ENCODE results near the gene HHAT. TPM values are rescaled to one million over a fixed set of nuclear protein-coding genes. Genes with fewer than 3 reads are reported as not detected.

Gene HHAT
- total and polyA plus RNA-seq, 2 of the 13 experiments (the other 11 are each of a cell fraction or from before 2014, with no cell fraction given) = 2.6 to 4.9 TPM

GRCh38 chr1:210332233-210332632 lies 3.5 kb downstream of the HHAT start (continued):
- no peak for TF ChIP-seq ZFP36L1 (CRISPR knock-in tag; IDR thresholded peaks at IDR 0.05)
- TF ChIP-seq MEIS2 (CRISPR knock-in tag; IDR thresholded peaks at IDR 0.05) = no peak
- TF ChIP-seq ZNF510 (CRISPR knock-in tag; IDR thresholded peaks at IDR 0.05; ENCODE audit: low read depth) = no peak

- no peaks in the 10 kb centered on the region for H3K79me2 ChIP-seq (ENCODE audit: insufficient read depth, low read length)
- H3K4me1 ChIP-seq (ENCODE audit: insufficient read depth, low read length) = peaks cover 19% of the 10 kb centered on the region
- in situ Hi-C loops (cut with HindIII; ENCODE audit: extremely low pct_ligation_motif_present, low pct_unique_long_range_greater_than_20kb) = no loop called here
- H3K9ac ChIP-seq (ENCODE audit: insufficient read depth, low read depth, low read length) = no peak overlapping the region
- no peak for ATAC-seq
- FAIRE-seq = no peak
- BruUV-seq (replicated peaks) = no TSS peak
- H3K4me3 ChIP-seq (replicated peaks in 1 of 3; ENCODE audit: insufficient read depth in 1 of 3, low read depth in 2 of 3, low read length in 3 of 3) = no peak overlapping the region
- no peaks in the 10 kb centered on the region for H3K36me3 ChIP-seq (replicated peaks in 1 of 2; ENCODE audit: control insufficient read depth in 1 of 2, insufficient read depth in 2 of 2, low read length in 2 of 2)
- DNase-seq (ENCODE audit: low spot score) = no peak
- 86% methylated on average over 4 of the region's 4 CpGs for WGBS (ENCODE audit: low lambda C conversion rate)
- H3K4me2 ChIP-seq (ENCODE audit: low read depth, low read length) = no peak overlapping the region
- no peaks in the 10 kb centered on the region; a peak in 1 of 5 replicates for H3K27me3 ChIP-seq (ENCODE audit: control insufficient read depth in 1 of 2, insufficient read depth in 2 of 2, low read length in 2 of 2)
- ChIA-PET CTCF (ENCODE audit: low intra/inter-chr PET ratio, low total read pairs) (no interaction called here), POLR2A (no interaction called here)
- H3K9me3 ChIP-seq (ENCODE audit: low read length) = no peaks in the 10 kb centered on the region
- no peak overlapping the region for H3K27ac ChIP-seq (ENCODE audit: extremely low read length, insufficient read depth, low read length)
- H2AFZ ChIP-seq (ENCODE audit: low read length) = no peak overlapping the region
- intact Hi-C loops (cut with micrococcal nuclease; ENCODE audit: unreplicated experiment) = no loop called here
- H4K20me1 ChIP-seq (ENCODE audit: insufficient read depth, low read length) = no peaks in the 10 kb centered on the region
- TF ChIP-seq PCBP1 (IDR thresholded peaks at IDR 0.05; ENCODE audit: borderline replicate concordance, low read depth, low read length) (no peak), CHD2 (IDR thresholded peaks at IDR 0.05; ENCODE audit: low read depth, low read length) (no peak), CBFB (CRISPR knock-in tag; IDR thresholded peaks at IDR 0.05) (no peak), ZNF512B (CRISPR knock-in tag; IDR thresholded peaks at IDR 0.05; ENCODE audit: borderline replicate concordance) (no peak), ZFP41 (CRISPR knock-in tag; IDR thresholded peaks at IDR 0.05; ENCODE audit: borderline replicate concordance) (no peak), FIP1L1 (IDR thresholded peaks at IDR 0.05; ENCODE audit: borderline replicate concordance, insufficient read depth, low read depth, low read length) (no peak), MTERF4 (CRISPR knock-in tag; IDR thresholded peaks at IDR 0.05) (no peak), TRIM24 (CRISPR knock-in tag; IDR thresholded peaks at IDR 0.05) (no peak), ZNF569 (CRISPR knock-in tag; IDR thresholded peaks at IDR 0.05; ENCODE audit: borderline replicate concordance) (no peak), ZNF616 (CRISPR knock-in tag; IDR thresholded peaks at IDR 0.05; ENCODE audit: low read depth) (no peak), ZUFSP (CRISPR knock-in tag; IDR thresholded peaks at IDR 0.05; ENCODE audit: borderline replicate concordance) (no peak), RELA (CRISPR knock-in tag; IDR thresholded peaks at IDR 0.05) (no peak), KDM6A (CRISPR knock-in tag; IDR thresholded peaks at IDR 0.05; ENCODE audit: low read depth) (no peak)
These were observed 4.2 kb downstream of the HHAT start for GRCh38 chr1:210332719-210333398.
